ENCODE measurements around the gene GPX7. TPM values are rescaled to one million over a fixed set of nuclear protein-coding genes. Genes with fewer than 3 reads are reported as not detected.

GPX7 gene
- total RNA-seq, 2 experiments from 2014 or later: 21.2 to 23.5 TPM

Other genes with a start within 250 kb of the GPX7 start
- gene CC2D1B, start 236.2 kb upstream of the GPX7 start, total RNA-seq: 10 to 100 TPM; 43.8 to 46.9 TPM
- 10 to 100 TPM; 27.0 to 28.3 TPM for gene ORC1, start 197.9 kb upstream of the GPX7 start, total RNA-seq
- 10 to 100 TPM; 84.1 to 86.5 TPM for gene PRPF38A, start 197.8 kb upstream of the GPX7 start, total RNA-seq
- 10 to 100 TPM; 68.1 to 71.8 TPM for gene TUT4, start 49.3 kb upstream of the GPX7 start, total RNA-seq
- gene SHISAL2A, start 30.8 kb downstream of the GPX7 start, total RNA-seq: 10 to 100 TPM; 10.8 to 11.4 TPM
- 10 to 100 TPM; 13.6 TPM for gene COA7, start 96.0 kb downstream of the GPX7 start, total RNA-seq
- gene ZYG11B, start 124.1 kb downstream of the GPX7 start, total RNA-seq: 10 to 100 TPM; 12.7 to 12.8 TPM
- gene ZYG11A, start 240.4 kb downstream of the GPX7 start, total RNA-seq: under 1 TPM; 0.25 to 0.30 TPM

All from activated CD4-positive, alpha-beta memory T cell treated with anti-CD3 and anti-CD28 coated beads, Interleukin-2, amount 10 ng/mL, durations not matched to agents 7 days and 5 days (primary cell).